HG03432 (cell line): ENCODE data around the gene ITM2C.

ENCODE experiments used
- ATAC-seq: cut with Tn5 transposase; IDR thresholded peaks from one replicate; pipeline ENCODE4 v1.9.1; 2021; ENCODE audit warnings: mild to moderate bottlenecking, moderate library complexity; ENCODE audit not compliant: unreplicated experiment

The ITM2C gene

GRCh38 chr2:230864605-230865306 lies at the start of gene ITM2C:
Gene ITM2C (plus strand): TSS chr2:230864942. CDS start chr2:230865026, 84 bp downstream.
- peak; percentile 77 for ATAC-seq

DNA sequence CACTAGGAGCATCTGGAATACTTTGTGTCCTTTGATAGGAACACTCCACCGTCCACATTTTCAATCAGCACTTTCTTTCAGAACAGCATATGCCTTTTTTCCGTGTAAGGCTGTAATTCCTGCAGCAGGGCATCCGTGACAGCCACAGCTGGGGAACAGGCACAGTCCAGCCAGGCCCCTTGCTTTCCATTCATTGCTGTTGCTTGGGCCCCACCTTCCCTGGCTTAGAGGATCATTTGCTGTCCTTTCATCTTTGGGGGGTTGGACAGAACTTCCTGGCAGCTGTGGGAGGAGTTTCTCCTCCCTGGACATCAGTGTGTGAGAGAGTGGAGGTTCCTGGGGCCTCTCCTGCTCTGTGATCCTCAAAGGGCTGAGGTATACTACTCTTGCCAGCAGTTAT lies 49.7 kb upstream of the ITM2C start:
- no peak for ATAC-seq

DNA sequence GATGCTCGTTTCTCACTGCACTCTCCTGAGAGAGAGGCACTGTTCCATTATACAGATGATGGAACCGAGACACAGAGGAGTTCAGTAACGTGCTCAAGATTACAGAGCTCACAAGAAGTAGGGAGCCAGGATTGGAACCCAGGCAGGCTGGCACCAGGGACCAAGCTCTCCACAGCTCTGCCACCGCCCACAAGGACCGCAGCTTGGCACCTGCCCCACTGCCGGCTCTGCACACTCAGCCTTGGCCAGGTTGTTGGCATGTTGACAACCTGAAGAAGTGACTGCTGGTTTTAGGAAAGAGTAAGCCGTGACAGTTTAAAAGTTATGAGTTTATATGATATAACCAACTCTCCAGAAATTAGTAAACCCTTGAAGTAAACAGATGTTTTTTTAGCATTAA lies 48.0 kb upstream of the ITM2C start:
- ATAC-seq, result no peak

DNA sequence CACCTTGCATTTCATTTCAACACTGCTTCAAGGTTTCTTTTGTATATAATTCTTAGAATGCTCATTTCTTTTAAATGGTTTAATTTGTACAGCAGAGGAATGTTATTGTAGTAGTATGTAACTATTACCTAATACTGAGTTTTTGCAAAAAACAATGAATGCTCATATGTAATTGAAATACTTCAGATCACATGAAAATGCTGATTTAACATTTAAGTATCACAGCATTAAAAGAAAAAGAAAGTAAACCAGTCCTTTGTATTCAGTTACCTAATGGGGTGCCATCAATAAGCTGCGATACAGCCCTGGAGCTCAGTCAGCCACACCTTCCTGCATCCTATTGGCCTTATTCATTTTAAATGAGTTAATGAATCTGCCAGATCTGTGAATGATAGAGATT lies 45.3 kb upstream of the ITM2C start:
- ATAC-seq, result no peak

DNA sequence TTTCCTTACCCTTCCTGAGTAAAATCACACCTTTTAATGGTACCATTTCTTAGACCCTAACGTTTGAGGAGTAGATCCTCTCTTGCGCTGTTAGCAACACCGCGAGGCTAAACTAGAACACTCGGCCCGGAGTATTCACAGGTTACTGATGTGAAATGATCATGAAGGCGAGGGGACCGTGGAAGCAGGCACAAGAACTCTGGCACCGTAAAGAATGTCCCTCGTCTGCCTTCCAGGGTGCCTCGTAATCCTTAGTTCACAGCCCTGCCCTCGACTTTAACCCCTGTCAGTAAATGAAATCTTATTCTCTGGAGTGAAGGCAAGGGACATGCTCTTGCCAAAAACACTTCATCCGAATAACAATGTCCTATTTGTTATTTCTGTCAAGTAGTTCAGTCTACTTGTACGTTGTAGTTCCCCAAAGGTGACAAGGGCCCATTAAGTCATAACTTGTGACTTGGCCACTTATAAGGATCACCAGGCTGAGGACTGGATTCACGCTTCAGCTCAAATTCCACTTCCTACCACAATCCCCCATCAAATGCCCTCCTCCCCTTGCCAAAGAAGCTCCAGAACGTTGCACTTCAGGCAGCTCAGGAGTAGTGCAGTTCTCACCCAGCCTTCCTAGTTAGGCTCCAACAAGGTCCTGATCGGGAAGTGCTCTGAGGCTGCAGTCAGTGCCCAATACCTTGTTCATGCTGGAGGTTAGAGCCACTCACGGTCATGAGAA lies 43.3 kb upstream of the ITM2C start:
- no peak for ATAC-seq

DNA sequence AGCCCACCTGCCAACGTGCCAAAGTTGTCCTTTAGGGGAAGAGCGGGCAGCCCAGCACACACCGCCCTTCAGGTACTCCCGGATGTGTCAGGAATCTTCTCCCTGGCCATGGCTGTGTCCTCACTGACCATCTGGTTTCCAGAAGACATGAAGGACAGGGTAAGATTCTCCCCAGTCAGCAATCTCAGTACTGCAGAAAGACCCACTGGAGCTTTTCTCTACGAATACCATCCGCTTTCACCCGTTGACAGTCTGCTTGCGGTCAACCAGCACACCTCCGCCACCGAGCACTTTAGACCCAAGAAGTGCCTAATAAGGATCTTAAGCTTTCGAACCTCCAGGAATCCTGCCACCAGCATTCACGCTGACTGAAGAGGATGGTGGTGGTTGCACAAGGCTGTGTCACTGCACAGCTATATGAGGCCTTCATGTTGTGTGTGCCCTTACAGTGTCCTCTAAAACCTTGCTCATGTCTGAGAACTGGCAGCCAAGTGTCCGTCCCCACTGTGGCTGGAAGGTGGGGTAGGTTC lies 42.7 kb upstream of the ITM2C start:
- no peak for ATAC-seq

DNA sequence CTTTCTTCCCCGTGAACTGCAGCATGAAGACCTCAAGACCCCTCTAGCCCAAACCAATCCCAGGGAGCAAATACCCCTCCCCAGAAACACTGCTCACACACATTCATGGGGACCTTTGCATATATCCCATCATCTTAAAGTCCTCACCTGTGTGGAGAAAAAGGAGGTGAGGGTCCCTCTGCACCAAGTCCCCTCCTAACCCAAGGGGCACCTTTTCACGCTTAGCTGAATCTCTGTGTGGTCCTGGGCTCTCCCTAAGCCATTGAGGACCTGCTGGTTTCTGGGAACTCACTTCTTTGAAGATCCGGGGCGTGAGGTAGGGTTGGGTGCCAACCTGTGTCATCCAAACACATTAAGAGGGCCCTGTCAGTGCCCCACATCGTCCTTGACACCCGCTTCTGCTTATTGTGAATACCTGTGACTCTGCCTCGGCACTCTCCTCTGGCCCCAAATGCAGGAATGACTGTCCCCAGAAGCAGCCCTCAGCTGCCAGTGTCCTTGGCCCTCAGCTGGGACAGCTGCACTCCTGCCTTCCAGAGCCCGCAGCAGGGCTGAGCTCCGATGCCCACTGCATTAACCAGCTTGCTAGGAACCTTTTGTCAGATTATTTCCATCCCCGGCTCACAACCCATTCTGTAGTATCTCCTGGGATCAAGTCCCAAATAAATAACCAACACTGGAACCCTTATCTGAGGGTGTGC lies 41.3 kb upstream of the ITM2C start:
- ATAC-seq, result no peak

GRCh38 chr2:230824406-230824978 lies 40.2 kb upstream of the ITM2C start:
- ATAC-seq, result peak; percentile 59

GRCh38 chr2:230825354-230825753 lies 39.4 kb upstream of the ITM2C start:
- ATAC-seq, result no peak

- peak; percentile 21 for ATAC-seq
These were observed 36.9 kb upstream of the ITM2C start for GRCh38 chr2:230827774-230828271.

DNA sequence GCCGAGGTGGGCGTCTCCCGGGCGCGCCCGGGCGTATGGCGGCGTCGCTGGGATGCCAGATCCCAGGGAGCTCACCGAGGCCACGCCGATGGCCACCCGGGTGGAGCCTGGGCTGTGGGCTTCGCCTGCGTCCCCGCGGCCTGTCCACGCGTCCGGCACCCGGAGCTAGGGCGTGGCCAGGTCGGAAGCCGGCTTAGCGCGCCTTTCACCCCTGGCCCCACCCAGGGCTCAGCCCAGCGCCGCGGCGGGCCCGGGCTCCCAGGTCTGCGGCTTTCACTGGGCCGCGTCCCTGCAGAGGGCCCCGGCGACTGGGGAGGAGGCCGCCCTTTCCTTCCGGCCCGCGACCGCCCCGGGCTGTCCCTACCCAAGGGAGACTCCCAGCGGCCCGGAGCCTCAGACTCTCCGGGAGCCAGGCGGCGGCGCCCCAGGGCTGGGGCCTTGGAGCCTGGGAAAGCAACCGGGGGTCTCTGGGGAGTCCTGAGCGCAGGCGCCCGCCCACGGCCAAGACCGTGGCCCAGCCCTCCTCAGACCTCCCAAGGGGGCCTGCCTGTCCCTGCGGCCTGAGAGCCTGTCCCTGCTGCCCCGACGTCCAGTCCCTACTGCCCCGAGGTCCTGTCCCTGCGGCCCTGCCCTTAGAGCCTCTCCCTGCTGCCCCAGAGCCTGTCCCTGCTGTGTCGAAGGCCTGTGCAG lies 36.3 kb upstream of the ITM2C start:
- ATAC-seq, result peak; percentile 73

DNA sequence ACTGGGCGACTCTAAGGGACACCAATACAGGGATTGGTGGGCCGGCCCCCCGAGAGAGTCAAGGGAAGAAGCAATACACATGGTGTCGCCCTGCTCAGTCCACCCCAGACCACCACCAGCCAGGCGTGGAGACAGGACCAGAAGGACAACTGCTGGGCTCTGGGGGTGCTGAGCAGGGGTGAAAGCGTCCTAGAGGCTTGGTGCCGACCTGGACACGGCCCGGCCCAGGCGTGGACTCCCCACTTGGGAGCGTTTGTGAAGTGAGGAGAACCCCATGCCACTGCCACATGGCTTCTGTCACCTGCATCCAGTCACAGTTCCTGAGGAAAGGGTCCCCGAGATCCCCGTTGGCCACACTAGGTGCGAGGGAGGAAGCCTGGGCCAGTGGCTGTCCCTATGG lies 35.4 kb upstream of the ITM2C start:
- ATAC-seq, result no peak

GRCh38 chr2:230829959-230830358 lies 34.8 kb upstream of the ITM2C start:
- ATAC-seq, result no peak

DNA sequence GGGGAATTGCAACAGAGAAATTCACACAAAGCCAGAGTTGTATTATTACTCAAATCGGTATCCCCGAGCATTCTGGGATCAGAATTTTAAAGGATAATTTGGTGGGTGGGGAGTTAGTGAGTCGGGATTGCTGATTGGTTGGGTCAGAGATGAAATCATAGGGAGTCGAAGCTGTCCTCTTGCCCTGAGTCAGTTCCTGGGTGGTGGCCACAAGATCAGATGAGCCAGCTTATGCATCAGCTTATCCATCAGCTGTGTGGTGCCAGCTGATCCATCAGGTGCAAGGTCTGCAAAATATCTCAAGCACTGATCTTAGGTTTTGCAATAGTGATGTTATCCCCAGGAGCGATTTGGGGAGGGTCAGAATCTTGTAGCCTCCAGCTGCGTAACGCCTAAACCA lies 34.3 kb upstream of the ITM2C start:
- no peak for ATAC-seq

DNA sequence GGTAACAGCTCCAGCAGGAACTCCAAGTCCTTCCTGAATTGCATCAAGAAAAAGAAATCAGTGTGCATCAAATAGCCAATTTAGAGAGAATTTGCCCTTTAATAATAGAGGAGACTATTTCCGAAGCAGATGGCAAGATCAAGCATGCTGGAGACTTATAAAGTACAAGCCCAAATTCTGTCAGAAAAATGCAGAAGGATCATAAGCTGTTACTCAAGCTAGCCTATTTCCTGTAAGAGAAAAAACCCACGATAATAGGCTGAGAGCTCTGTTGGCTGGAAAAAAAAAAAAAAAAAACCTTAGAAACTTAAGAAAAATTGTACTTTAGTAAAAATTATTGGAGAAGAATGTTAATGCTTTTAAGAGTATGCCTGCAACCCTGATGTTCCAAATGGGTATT lies 24.4 kb upstream of the ITM2C start:
- ATAC-seq, result no peak

GRCh38 chr2:230842473-230842872 lies 22.3 kb upstream of the ITM2C start:
- no peak for ATAC-seq

DNA sequence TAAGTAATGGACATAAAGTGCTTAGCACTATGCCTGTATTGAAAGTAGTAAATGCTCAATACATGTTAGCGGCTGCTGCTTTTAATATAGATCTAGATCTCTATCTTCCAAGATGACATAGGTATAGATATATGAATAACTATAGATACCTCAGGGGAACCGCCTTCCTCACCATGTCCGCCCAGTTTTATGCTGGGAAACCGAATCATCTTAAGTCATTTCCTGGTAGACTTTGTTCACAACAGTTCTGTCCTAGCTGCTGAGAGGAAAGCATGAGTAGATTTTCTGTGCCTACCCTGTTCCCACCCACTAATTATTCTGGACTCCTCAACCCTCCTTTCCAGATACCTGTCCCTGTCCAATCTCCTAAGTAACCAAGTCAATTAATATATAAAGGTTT lies 21.6 kb upstream of the ITM2C start:
- no peak for ATAC-seq

- no peak for ATAC-seq
These were observed 18.4 kb upstream of the ITM2C start for GRCh38 chr2:230846360-230846759.

DNA sequence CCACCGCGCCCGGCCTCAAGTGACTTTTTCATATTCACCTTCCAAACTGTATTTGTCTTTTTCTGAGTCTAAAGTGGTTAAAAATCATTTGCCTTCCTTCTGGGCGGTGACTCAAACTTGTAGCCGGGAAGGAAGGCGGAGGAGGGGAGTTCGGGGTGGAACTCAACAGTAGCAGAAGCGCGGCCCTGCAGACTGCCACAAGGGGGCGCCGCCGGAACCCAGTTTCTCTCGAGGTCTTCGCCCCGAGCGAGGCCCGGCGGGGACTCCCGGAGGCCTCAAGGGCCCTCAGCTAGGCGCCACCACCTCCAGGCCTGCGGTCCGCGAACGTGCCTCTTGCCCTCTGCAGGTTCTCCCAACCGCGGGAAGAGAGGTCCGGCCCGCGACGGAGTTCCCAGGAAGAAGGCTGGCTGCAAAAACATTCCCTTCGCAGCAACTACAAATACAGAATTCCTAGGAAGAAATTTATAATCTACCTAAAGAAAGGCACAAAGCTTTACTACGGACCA lies 16.8 kb upstream of the ITM2C start:
- peak; percentile 97 for ATAC-seq

- ATAC-seq, result no peak
These were observed 14.9 kb upstream of the ITM2C start for GRCh38 chr2:230849633-230850357.
